HG02798 (cell line): ENCODE results near the gene GSTO2.

Experiments
- ATAC-seq: cut with Tn5 transposase; IDR thresholded peaks from one replicate; pipeline ENCODE4 v1.9.1; 2021; ENCODE audit warnings: mild to moderate bottlenecking; ENCODE audit not compliant: unreplicated experiment, poor library complexity

GSTO2 gene

DNA sequence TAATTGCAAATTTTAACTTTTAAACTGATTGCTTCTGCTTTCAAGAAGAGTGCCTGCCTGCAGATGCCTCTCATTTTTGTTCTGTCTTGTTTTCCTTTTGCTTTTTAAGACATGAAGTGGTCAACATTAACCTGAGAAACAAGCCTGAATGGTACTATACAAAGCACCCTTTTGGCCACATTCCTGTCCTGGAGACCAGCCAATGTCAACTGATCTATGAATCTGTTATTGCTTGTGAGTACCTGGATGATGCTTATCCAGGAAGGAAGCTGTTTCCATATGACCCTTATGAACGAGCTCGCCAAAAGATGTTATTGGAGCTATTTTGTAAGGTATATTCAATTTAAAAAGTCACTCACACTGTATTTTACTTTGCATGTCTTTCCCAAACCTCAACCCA lies 8.8 kb downstream of the GSTO2 start:
- no peak for ATAC-seq

GRCh38 chr10:104279550-104280259 lies 10.7 kb downstream of the GSTO2 start:
- no peak for ATAC-seq

DNA sequence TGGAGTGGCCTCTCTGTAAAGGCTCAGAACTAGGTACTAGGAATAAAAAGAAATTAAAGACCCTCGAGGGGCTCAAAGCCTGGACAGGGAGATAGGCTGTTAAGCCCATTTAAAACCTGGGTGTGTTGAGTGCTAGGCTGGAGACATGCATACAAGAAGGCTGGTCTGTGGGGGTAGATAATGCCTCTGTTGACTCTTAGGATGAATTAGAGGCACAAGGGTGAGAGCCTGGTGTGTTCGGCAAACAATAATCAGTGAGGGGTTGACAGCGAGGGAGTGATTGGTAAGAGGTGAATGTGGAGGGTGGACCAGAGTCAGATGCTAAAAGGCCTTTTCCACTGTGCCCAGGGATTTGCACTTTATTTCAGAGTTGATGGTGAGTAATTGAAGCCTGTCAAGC lies 12.7 kb downstream of the GSTO2 start:
- no peak for ATAC-seq

DNA sequence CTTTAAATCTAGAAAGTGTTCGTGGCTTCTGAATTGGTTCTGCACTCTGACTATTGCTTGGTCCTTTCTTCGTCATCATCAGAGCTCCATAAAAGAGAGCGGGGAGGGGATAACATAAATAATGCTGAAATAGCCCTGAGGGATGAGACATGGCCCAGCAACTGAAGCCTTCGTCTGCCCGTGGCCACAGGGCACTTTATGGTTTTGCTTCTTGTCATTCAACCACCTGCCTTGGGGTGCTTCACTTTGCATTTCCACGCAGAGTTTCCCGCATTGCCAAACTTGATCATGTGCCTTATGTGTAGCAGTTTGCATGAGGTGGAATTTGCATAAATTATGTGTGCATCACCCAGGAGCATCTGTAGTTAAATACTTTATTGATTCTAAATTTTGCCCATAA lies 15.9 kb downstream of the GSTO2 start:
- no peak for ATAC-seq

- no peak for ATAC-seq
Observed at GRCh38 chr10:104286939-104287338, 18.0 kb downstream of the GSTO2 start.

- ATAC-seq = no peak
Observed at GRCh38 chr10:104288355-104288754, 19.4 kb downstream of the GSTO2 start.

GRCh38 chr10:104291439-104291951 lies 22.5 kb downstream of the GSTO2 start:
- ATAC-seq = peak; percentile 99

- no peak for ATAC-seq
Observed at GRCh38 chr10:104293011-104293410, 24.0 kb downstream of the GSTO2 start.

DNA sequence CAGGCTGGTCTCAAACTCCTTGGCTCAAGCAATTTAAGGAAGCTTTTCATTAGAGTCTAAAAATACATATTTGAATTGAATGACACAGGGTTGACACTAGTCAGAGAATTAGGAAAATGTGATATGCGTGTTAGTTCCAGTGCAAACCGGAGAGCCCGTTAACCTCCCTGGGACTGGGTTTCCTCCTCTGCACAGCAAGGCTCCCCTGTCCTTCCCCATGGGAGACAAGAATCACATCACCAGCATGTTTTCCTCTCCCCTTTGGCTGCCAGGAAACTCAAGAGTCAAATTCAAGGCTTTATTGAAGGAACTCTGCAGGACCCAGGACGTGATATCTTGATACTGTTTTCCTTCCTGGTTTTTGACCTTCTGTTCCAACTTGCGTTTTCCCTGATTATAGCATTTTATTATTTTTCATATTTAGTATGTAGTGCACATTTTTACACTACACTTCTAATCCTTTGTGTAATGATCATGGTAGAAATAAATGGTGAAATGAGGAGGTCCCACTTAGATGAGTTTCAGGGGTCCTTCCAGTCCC lies 24.9 kb downstream of the GSTO2 start:
- no peak for ATAC-seq

- ATAC-seq = no peak
Observed at GRCh38 chr10:104296687-104297436, 27.9 kb downstream of the GSTO2 start.

DNA sequence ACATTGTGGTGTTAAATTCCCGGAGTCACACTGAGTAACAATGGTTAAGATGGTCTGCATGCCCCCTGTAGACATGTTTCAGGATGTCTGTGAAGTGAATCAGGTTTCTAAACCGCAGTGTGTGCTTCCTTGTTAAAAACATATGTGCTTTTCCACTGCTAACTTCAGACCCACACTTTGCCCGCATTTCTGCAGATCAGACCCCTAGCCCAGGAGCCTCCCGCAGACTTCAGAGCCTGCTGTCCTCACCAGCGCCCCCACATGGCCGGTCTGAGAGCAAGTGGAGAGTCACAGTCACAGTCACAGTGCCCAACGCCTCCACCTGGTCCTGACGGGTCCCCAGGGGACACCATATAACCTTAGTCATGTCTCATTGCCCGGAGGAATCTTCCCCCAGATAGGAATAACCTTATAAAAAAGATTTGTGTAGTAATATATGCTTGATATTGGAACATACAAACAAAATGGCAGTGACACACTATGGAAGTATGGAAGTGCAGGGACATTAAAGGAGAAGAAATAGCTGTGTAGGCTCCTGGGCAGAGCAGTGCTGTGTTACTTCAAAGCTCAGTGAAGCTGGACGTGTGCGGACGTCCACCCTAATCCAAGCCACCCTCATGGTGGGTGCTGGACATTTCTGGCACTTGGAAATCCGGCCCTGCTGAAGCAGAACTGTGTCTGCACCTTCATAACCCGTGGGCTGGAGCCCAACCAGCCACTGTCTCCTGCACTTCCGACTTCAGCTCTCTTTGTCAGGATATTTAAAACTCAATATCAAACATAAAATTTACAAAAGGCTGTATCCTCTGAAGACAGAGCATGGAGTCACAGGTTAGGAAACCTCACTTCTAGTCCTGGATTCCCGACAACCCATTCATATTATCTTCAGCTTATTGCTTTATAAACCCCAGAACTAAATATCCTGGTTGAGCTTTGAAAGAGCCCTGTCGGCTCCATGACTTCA lies 29.0 kb downstream of the GSTO2 start:
- ATAC-seq = no peak

- ATAC-seq = no peak
Observed at GRCh38 chr10:104299031-104299904, 30.3 kb downstream of the GSTO2 start.

DNA sequence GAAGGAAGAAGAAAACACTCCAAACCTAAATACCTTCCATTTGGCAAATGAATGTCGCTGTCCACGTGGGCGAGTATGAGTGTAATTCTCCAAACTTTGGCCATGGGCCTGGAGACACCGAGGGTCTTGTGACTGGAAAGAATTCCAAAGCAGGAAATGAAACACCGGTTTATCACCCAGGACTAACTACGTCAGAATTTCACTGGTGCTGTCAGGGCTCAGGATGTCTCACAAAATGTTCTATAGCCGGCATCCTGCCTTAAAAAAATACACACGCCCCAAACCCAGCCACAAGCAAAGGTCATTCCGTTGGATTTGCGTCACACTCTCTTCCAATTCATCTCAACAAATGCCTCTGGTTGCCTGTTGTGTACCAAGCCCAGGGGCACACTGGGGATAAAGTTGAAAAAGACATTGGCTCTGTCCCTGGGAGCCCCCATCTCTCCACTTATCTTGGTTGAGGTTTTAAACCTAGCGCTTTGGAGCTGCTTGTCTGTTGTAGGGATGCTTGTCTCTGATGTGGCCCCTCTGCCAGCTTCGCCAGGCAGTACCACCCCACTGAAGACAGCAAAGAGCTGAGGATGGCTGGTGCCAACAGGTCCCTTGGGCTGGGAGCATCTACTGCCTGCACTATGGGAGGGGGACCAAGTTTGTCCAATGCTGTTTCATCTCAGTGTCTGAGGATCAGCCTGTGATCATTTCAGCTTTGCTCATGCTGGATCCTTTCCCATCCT lies 31.2 kb downstream of the GSTO2 start:
- ATAC-seq = no peak

DNA sequence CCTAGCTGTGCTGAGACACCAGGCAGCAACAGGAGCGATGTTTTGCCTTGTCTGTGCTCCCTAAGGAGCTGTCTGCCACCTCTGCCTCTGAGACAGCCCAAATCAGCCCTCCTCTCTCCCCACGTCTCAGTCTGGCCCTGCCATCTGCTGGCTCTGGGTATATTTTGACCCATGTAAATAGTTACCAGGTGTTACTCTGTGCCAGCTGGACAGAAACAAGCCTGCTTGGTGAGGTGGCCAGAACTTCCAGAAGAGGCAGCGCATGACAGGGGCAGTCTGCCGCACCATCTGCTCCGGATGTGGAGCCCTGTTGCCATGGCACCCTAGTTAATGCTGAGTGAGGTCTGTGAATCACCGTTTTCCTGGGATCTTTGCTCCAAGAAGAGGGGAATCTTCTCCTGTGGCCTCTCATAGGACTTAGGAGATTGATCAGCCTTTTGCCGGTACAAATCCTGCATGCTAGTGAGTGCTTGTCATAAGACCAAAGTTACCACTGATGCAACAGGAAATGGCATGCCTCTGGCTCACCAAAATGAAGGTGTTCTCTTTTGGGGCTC lies 31.8 kb downstream of the GSTO2 start:
- peak; percentile 43 for ATAC-seq

GRCh38 chr10:104301907-104302690 lies 33.1 kb downstream of the GSTO2 start:
- no peak for ATAC-seq

- ATAC-seq = no peak
Observed at GRCh38 chr10:104303594-104304355, 34.8 kb downstream of the GSTO2 start.

DNA sequence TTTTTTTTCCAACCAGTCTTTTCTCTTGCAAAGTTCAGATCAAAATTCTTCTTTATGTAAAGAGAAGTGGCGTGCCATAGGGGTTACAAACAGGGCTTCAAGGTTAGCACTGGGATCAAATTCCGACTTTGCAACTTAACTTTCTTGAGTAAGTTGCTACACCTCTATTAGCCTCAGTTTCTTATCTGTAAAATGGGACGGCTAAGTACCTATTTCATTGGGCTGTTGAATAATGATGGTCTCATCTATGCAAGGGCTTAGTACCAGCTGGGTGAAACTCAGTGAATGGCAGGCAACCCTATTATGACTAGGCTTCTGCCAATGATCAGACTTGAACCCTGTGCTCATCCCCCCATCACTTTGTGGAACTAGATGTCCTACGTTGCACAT lies 35.4 kb downstream of the GSTO2 start:
- ATAC-seq = no peak
